WTC11 (cell line): ENCODE results near the gene PLEKHM3.
"Not testable (repeated sequence)": the region's sequence is repeated elsewhere in the genome, so short reads cannot be mapped to it uniquely, and the experiment has no call there.

Experiments
- CTCF ChIP-seq: fragments of 200-600 bp; IDR thresholded peaks from 2 replicates; pipeline ENCODE4 v1.8.0; 2022; ENCODE audit warnings: antibody characterized with exemption
- PRDM15 ChIP-seq: sonication (generic); formaldehyde crosslinking; IDR thresholded peaks from 2 replicates; pipeline ENCODE4 v1.8.0; 2022; ENCODE audit warnings: missing genetic modification reagents
- TF ChIP-seq, protein P1 (sequence below): sonication (generic); formaldehyde crosslinking; IDR thresholded peaks from 2 replicates; pipeline ENCODE4 v1.8.0; 2022; ENCODE audit warnings: mild to moderate bottlenecking, missing genetic modification reagents
- TF ChIP-seq, protein P2 (sequence below): sonication (generic); formaldehyde crosslinking; IDR thresholded peaks from 2 replicates; pipeline ENCODE4 v1.8.0; 2023; ENCODE audit warnings: mild to moderate bottlenecking, missing genetic modification reagents

GRCh38 chr2:207811658-207812057, 213.7 kb downstream of the PLEKHM3 start:
- not testable (repeated sequence) for TF ChIP-seq CTCF; PRDM15 (CRISPR knock-in tag)
- TF ChIP-seq, protein P1, sequence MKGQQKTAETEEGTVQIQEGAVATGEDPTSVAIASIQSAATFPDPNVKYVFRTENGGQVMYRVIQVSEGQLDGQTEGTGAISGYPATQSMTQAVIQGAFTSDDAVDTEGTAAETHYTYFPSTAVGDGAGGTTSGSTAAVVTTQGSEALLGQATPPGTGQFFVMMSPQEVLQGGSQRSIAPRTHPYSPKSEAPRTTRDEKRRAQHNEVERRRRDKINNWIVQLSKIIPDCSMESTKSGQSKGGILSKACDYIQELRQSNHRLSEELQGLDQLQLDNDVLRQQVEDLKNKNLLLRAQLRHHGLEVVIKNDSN (CRISPR knock-in tag) = not testable (repeated sequence)
- TF ChIP-seq, protein P2, sequence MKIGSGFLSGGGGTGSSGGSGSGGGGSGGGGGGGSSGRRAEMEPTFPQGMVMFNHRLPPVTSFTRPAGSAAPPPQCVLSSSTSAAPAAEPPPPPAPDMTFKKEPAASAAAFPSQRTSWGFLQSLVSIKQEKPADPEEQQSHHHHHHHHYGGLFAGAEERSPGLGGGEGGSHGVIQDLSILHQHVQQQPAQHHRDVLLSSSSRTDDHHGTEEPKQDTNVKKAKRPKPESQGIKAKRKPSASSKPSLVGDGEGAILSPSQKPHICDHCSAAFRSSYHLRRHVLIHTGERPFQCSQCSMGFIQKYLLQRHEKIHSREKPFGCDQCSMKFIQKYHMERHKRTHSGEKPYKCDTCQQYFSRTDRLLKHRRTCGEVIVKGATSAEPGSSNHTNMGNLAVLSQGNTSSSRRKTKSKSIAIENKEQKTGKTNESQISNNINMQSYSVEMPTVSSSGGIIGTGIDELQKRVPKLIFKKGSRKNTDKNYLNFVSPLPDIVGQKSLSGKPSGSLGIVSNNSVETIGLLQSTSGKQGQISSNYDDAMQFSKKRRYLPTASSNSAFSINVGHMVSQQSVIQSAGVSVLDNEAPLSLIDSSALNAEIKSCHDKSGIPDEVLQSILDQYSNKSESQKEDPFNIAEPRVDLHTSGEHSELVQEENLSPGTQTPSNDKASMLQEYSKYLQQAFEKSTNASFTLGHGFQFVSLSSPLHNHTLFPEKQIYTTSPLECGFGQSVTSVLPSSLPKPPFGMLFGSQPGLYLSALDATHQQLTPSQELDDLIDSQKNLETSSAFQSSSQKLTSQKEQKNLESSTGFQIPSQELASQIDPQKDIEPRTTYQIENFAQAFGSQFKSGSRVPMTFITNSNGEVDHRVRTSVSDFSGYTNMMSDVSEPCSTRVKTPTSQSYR = not testable (repeated sequence)
